Esophagus muscularis mucosa (tissue), 4 donors: Measurements from ENCODE around the gene PHACTR1. TPM values are rescaled to one million over a fixed set of nuclear protein-coding genes. Genes with fewer than 3 reads are reported as not detected.

Experiments used
- DNase-seq: peaks from one replicate; pipeline ENCODE4 v3.0.0-alpha.2; 2017; ENCODE audit errors: extremely low spot score
- H3K27ac ChIP-seq, 4 donors: fragments of 200-600 bp; sonication (generic); replicated peaks in 1 of 4; 1 replicate in 3 of 4; 2 replicates in 1 of 4; pipeline ENCODE4 v1.5.1; 2016 to 2019; ENCODE audit warnings: mild to moderate bottlenecking in 1 of 4
- H3K27me3 ChIP-seq, 4 donors: fragments of 200-600 bp; sonication (generic); one replicate each; pipeline versions ENCODE4 v1.5.1 to v1.6.0; 2016 to 2019
- H3K36me3 ChIP-seq, 4 donors: fragments of 200-600 bp; sonication (generic); one replicate each; pipeline ENCODE4 v1.5.1; 2016 to 2019
- H3K4me1 ChIP-seq, 4 donors: fragments of 200-600 bp; sonication (generic); one replicate each; pipeline ENCODE4 v1.5.1; 2016 to 2019
- H3K4me3 ChIP-seq, 4 donors: fragments of 200-600 bp; sonication (generic); 1 replicate in 2 of 4; 2 replicates in 2 of 4; pipeline ENCODE4 v1.5.1; 2016 to 2019; ENCODE audit warnings: mild to moderate bottlenecking in 4 of 4, moderate library complexity in 1 of 4
- H3K9me3 ChIP-seq, 4 donors: fragments of 200-600 bp; sonication (generic); 1 replicate in 3 of 4; 2 replicates in 1 of 4; pipeline ENCODE4 v1.5.1; 2016 to 2019
- EP300 ChIP-seq: sonication (generic); formaldehyde crosslinking; IDR thresholded peaks from one replicate; pipeline ENCODE4 v1.6.1; 2017; ENCODE audit warnings: antibody characterized with exemption
- POLR2A ChIP-seq: fragments of 450-650 bp; IDR thresholded peaks from one replicate; pipeline ENCODE4 v1.6.1; 2017; ENCODE audit warnings: antibody characterized with exemption, moderate library complexity, mild to moderate bottlenecking, low read depth
- POLR2AphosphoS5 ChIP-seq, 2 donors: sonication (generic); formaldehyde crosslinking; IDR thresholded peaks; one replicate each; pipeline ENCODE4 v1.6.1; 2017; ENCODE audit warnings: antibody characterized with exemption in 2 of 2
- WGBS: methylation state at CpG from one replicate; pipeline ENCODE4 v1.1.5; 2018; 5-methylcytosine and 5-hydroxymethylcytosine counted together
- intact Hi-C: fragments of 100-400 bp; cut with DNase I; formaldehyde crosslinking; loops from one replicate; pipeline ENCODE4 v1.15.1; 2023
- total RNA-seq, 4 donors: library from RNA; depleted of rRNA; stranded (reverse); fragments of >200 nt; gene quantifications; one replicate each; pipeline versions ENCODE4 v1.1.0 to v1.2.1, GENCODE V29; 2016
- TF ChIP-seq, protein P1 (sequence below), 3 experiments: fragments of 200-600 bp in 2 of 3; fragments of 450-650 bp in 1 of 3; sonication (generic) in 2 of 3; IDR thresholded peaks; one replicate each; pipeline ENCODE4 v1.5.1; 2017 to 2019; ENCODE audit warnings: antibody characterized with exemption in 3 of 3, mild to moderate bottlenecking in 2 of 3, moderate library complexity in 1 of 3

The PHACTR1 gene
- total RNA-seq, 4 donors from 2014 or later = 0.83 to 4.2 (median 3.1) TPM

DNA sequence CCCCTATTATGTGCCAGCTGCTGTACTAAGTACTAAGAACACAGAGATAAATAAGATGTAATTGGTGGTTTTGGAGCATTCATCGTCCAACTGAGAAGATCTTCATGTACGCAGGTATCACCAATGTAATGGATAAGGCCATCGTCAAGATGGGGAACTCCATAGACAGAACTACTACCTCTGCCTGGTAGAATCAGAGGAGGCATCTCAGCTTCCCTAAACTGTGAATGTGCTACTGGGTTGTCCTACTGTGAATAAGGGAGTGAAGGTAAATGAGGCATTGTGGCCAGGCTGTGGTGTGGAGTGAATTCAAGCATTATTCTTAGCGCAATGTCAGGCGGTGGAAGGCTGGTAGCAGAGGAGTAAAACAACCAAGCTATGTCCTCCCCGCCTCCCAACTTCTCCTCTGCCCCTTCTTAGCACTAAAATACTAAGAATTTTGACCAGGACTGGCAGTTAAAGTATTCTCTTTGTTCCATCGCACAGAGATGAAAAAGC, 543.6 kb downstream of the PHACTR1 start:
- H3K4me3 ChIP-seq = no peak overlapping the region
- no peak overlapping the region for H3K27ac ChIP-seq
- intact Hi-C loops = no loop called here
- peaks cover 0 to 12% (median 3%) of the 10 kb centered on the region in 4 donors for H3K9me3 ChIP-seq
- no peaks in the 10 kb centered on the region for H3K36me3 ChIP-seq
- no peaks in the 10 kb centered on the region for H3K4me1 ChIP-seq
- DNase-seq = no peak
- H3K27me3 ChIP-seq = no peaks in the 10 kb centered on the region
- 91% methylated on average over 7 of the region's 7 CpGs for WGBS
- no peak for TF ChIP-seq EP300
- TF ChIP-seq POLR2A = no peak
- no peak for TF ChIP-seq POLR2AphosphoS5 (IDR thresholded peaks at IDR 0.05)
- TF ChIP-seq, protein P1, sequence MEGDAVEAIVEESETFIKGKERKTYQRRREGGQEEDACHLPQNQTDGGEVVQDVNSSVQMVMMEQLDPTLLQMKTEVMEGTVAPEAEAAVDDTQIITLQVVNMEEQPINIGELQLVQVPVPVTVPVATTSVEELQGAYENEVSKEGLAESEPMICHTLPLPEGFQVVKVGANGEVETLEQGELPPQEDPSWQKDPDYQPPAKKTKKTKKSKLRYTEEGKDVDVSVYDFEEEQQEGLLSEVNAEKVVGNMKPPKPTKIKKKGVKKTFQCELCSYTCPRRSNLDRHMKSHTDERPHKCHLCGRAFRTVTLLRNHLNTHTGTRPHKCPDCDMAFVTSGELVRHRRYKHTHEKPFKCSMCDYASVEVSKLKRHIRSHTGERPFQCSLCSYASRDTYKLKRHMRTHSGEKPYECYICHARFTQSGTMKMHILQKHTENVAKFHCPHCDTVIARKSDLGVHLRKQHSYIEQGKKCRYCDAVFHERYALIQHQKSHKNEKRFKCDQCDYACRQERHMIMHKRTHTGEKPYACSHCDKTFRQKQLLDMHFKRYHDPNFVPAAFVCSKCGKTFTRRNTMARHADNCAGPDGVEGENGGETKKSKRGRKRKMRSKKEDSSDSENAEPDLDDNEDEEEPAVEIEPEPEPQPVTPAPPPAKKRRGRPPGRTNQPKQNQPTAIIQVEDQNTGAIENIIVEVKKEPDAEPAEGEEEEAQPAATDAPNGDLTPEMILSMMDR (IDR thresholded peaks at IDR 0.05) = no peak

DNA sequence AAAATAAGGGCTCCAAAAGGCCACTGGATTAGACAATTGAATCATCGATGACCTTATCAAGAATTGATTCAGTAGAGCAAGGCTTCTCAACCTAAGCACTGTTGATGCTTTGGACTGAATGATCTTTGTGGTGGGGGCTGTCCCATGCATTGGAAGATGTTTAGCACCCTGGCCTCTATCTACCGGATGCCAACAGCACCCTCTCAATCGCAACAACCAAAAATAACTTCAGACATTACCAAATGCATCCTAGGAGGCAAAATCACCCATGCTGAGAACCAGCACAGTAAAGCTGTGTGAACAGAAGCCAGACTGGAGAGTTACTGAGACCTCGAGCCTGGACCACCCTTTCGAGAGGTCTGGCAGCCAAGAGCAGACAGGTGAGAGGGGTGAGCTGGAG, 544.3 kb downstream of the PHACTR1 start:
- intact Hi-C loops = no loop called here
- 96% methylated on average over 5 of the region's 5 CpGs for WGBS
- no peak overlapping the region for H3K4me3 ChIP-seq
- peaks cover 0 to 7% (median 1%) of the 10 kb centered on the region in 4 donors for H3K9me3 ChIP-seq
- H3K36me3 ChIP-seq = no peaks in the 10 kb centered on the region
- no peak overlapping the region for H3K27ac ChIP-seq
- no peak for DNase-seq
- H3K27me3 ChIP-seq = no peaks in the 10 kb centered on the region
- TF ChIP-seq EP300 (no peak), POLR2A (no peak), POLR2AphosphoS5 (IDR thresholded peaks at IDR 0.05) (no peak)
- TF ChIP-seq, protein P1 (IDR thresholded peaks at IDR 0.05) = no peak
- no peaks in the 10 kb centered on the region for H3K4me1 ChIP-seq

DNA sequence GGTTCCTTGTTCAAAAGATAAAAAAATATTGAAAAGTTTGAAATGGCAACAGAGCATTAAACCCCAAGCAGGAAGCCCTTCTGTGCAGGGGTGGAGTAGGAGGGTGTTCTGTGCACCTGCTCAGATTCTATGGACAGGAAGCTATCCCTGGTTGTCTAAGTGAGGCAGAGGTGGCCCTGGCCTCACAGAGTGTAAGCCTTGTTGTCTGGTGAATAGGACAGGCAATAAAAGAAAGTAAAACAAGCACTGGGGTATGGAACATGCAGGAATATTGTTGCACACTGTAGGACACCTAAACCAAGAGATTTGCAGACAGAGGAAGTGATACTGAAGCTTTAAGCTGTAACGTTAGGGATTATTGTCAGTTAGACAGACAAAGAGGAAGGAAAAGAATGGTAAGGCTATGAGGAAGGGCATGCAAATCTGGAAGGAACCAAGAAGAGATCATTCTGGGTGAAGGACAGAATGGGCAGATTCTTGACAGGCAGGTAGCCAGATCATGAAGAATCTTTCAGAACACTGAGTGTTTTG, 545.0 kb downstream of the PHACTR1 start:
- intact Hi-C loops = no loop called here
- DNase-seq = no peak
- Histone ChIP-seq H3K9me3 (no peaks in the 10 kb centered on the region), H3K4me1 (no peaks in the 10 kb centered on the region), H3K27ac (no peak overlapping the region), H3K36me3 (peaks cover 0 to 3% (median 0%) of the 10 kb centered on the region in 4 donors), H3K4me3 (no peak overlapping the region), H3K27me3 (no peaks in the 10 kb centered on the region)
- TF ChIP-seq POLR2A (no peak), EP300 (no peak), POLR2AphosphoS5 (IDR thresholded peaks at IDR 0.05) (no peak)
- TF ChIP-seq, protein P1 (IDR thresholded peaks at IDR 0.05) = no peak
- 61% methylated on average over 1 of the region's 1 CpG for WGBS

DNA sequence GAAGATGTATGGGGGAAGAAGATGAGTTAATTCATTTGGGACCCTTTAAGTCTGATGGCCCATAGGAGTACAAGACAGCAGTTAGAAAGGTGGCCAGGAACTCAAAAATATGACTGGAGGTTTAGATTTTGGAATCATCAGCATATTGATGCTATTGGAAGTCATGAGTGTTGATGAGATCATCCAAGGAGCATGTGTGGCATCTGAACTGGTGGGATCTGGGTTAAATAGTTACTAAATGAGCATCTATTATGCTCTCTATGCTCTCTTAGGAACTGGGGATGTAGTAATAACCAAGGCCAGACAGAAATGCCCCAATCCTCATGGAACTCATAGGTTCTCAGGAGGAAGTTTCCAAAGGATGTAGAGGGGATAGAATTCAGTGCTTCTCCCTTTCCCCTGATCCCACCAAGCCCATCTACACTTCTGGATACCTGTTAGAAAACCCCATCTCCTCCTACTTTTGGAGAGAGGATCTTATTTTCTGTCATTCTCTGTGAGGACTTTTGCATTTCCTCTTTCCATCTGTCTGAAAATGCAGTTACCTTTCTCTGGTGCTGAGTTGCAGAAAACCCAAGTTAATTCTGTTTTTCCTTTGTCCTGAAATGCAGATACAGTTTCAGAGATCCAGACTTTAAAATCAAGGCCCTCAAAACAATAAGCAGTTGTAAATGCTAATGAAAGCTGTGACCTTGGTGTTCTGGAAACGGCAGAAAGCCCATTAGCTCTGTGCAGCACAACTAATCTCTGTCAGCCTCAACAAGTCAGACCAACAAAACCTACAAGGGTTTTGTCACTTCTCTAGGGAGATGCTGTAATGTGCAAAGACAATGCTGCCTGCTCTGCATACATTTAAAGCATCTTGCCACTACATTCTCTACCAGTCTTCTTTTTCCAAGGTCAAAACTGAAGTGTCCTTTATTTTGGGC, 546.0 kb downstream of the PHACTR1 start:
- Histone ChIP-seq H3K4me1 (no peaks in the 10 kb centered on the region), H3K27me3 (no peaks in the 10 kb centered on the region), H3K4me3 (no peak overlapping the region), H3K36me3 (peaks cover 0 to 5% (median 0%) of the 10 kb centered on the region in 4 donors), H3K9me3 (no peaks in the 10 kb centered on the region), H3K27ac (no peak overlapping the region)
- intact Hi-C loops = no loop called here
- DNase-seq = no peak
- TF ChIP-seq POLR2AphosphoS5 (IDR thresholded peaks at IDR 0.05) = no peak
- TF ChIP-seq, protein P1 (IDR thresholded peaks at IDR 0.05) = no peak
- no peak for TF ChIP-seq POLR2A
- no peak for TF ChIP-seq EP300
- 73% methylated on average over 1 of the region's 1 CpG for WGBS
